ENCODE measurements around the gene SLC41A3. TPM values are rescaled to one million over a fixed set of nuclear protein-coding genes. Genes with fewer than 3 reads are reported as not detected.
"Not testable (repeated sequence)": the region's sequence is repeated elsewhere in the genome, so short reads cannot be mapped to it uniquely, and the experiment has no call there.

The SLC41A3 gene
- total and polyA plus RNA-seq, 4 donors: 32.6 to 71.4 (median 66.8) TPM

GRCh38 chr3:125968701-125969592, 115.0 kb downstream of the SLC41A3 start, which contains the start of gene ROPN1B:
TSS of gene ROPN1B (plus strand) at chr3:125969178. CDS start at chr3:125972055, 2,877 bp downstream.
- H3K4me1 ChIP-seq (ENCODE audit: control insufficient read depth in 1 of 2, insufficient read depth in 2 of 2, low read length in 2 of 2); intact Hi-C loops (cut with DNase I); H3K4me3 ChIP-seq (ENCODE audit: low read length in 2 of 2); H3K36me3 ChIP-seq (ENCODE audit: control insufficient read depth in 1 of 2, insufficient read depth in 2 of 2, low read length in 1 of 2); DNase-seq; H3K27me3 ChIP-seq (ENCODE audit: control insufficient read depth in 1 of 2, insufficient read depth in 2 of 2, low read length in 1 of 2); H3K27ac ChIP-seq (ENCODE audit: low read depth in 1 of 2, low read length in 2 of 2); H3K9me3 ChIP-seq (ENCODE audit: control insufficient read depth, low read length): not testable (repeated sequence)
- WGBS, 2 donors: 5 to 35% methylated on average over 1 to 5 of the region's 50 CpGs
- ATAC-seq (ENCODE audit: low FRiP score): peak; percentile 80

DNA sequence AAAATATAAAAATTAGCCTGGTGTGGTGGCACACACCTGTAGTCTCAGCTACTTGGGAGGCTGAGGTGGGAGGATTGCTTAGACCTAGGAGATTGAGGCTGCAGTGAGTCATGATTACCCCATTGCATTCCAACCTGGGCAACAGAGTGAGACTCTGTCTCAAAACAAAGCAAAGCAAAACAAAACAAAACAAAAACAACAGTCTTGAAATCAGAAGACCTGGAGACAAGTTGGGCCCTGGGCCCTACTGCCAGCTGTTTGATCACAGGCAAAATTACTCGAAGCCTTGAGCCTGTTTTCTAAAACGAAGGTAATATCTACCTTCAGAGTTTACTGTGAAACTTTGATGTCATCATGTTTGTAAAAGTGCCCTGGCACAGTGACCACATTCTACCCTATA, 115.8 kb downstream of the SLC41A3 start:
- H3K4me3 ChIP-seq (ENCODE audit: low read length in 2 of 2); H3K27me3 ChIP-seq (ENCODE audit: control insufficient read depth in 1 of 2, insufficient read depth in 2 of 2, low read length in 1 of 2); H3K9me3 ChIP-seq (ENCODE audit: control insufficient read depth, low read length); DNase-seq; ATAC-seq (ENCODE audit: low FRiP score); intact Hi-C loops (cut with DNase I); H3K27ac ChIP-seq (ENCODE audit: low read depth in 1 of 2, low read length in 2 of 2); H3K36me3 ChIP-seq (ENCODE audit: control insufficient read depth in 1 of 2, insufficient read depth in 2 of 2, low read length in 1 of 2); H3K4me1 ChIP-seq (ENCODE audit: control insufficient read depth in 1 of 2, insufficient read depth in 2 of 2, low read length in 2 of 2): not testable (repeated sequence)
- WGBS, 2 donors: 96 to 100% methylated on average over 2 of the region's 2 CpGs

GRCh38 chr3:125967156-125967555, 116.8 kb downstream of the SLC41A3 start:
- intact Hi-C loops (cut with DNase I): no loop called here
- peaks cover 1% of the 10 kb centered on the region for H3K9me3 ChIP-seq (ENCODE audit: control insufficient read depth, low read length)
- no peak overlapping the region for H3K27ac ChIP-seq (ENCODE audit: low read depth in 1 of 2, low read length in 2 of 2)
- no peaks in the 10 kb centered on the region for H3K36me3 ChIP-seq (ENCODE audit: control insufficient read depth in 1 of 2, insufficient read depth in 2 of 2, low read length in 1 of 2)
- no peak for ATAC-seq (ENCODE audit: low FRiP score)
- DNase-seq: no peak
- H3K4me1 ChIP-seq (ENCODE audit: control insufficient read depth in 1 of 2, insufficient read depth in 2 of 2, low read length in 2 of 2): no peaks in the 10 kb centered on the region
- H3K27me3 ChIP-seq (ENCODE audit: control insufficient read depth in 1 of 2, insufficient read depth in 2 of 2, low read length in 1 of 2): no peaks in the 10 kb centered on the region
- H3K4me3 ChIP-seq (ENCODE audit: low read length in 2 of 2): no peak overlapping the region

DNA sequence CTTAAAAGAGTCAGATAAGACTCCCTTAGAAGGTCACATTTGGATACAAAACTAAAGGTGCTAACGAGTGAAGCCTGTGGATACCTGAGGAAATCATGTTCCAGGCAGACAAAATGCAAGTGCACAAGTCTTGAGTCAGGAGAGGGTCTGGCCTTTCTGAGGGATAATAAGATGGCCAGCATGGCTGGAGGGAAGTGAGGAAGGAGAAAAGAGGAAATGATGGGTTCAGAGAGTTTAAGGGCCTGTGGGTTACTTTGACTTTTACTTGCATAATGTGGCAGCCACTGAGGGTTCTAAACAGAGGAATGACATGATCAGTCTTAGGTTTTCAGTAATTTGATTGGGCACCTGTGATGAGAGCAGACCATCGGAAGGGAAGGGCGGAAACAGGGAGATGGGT, 118.4 kb downstream of the SLC41A3 start:
- peaks cover 1% of the 10 kb centered on the region for H3K9me3 ChIP-seq (ENCODE audit: control insufficient read depth, low read length)
- H3K4me1 ChIP-seq (ENCODE audit: control insufficient read depth in 1 of 2, insufficient read depth in 2 of 2, low read length in 2 of 2): no peaks in the 10 kb centered on the region
- no peaks in the 10 kb centered on the region for H3K27me3 ChIP-seq (ENCODE audit: control insufficient read depth in 1 of 2, insufficient read depth in 2 of 2, low read length in 1 of 2)
- intact Hi-C loops (cut with DNase I): no loop called here
- H3K27ac ChIP-seq (ENCODE audit: low read depth in 1 of 2, low read length in 2 of 2): no peak overlapping the region
- ATAC-seq (ENCODE audit: low FRiP score) (no peak), DNase-seq (no peak)
- 93 to 97% methylated on average over 3 of the region's 3 CpGs for WGBS, 2 donors
- H3K36me3 ChIP-seq (ENCODE audit: control insufficient read depth in 1 of 2, insufficient read depth in 2 of 2, low read length in 1 of 2): no peaks in the 10 kb centered on the region
- no peak overlapping the region for H3K4me3 ChIP-seq (ENCODE audit: low read length in 2 of 2)

GRCh38 chr3:125963834-125964233, 120.1 kb downstream of the SLC41A3 start:
- H3K27ac ChIP-seq (ENCODE audit: low read depth in 1 of 2, low read length in 2 of 2); H3K4me3 ChIP-seq (ENCODE audit: low read length in 2 of 2); intact Hi-C loops (cut with DNase I); ATAC-seq (ENCODE audit: low FRiP score); H3K4me1 ChIP-seq (ENCODE audit: control insufficient read depth in 1 of 2, insufficient read depth in 2 of 2, low read length in 2 of 2); H3K27me3 ChIP-seq (ENCODE audit: control insufficient read depth in 1 of 2, insufficient read depth in 2 of 2, low read length in 1 of 2); H3K9me3 ChIP-seq (ENCODE audit: control insufficient read depth, low read length); DNase-seq; H3K36me3 ChIP-seq (ENCODE audit: control insufficient read depth in 1 of 2, insufficient read depth in 2 of 2, low read length in 1 of 2): not testable (repeated sequence)
- WGBS, 2 donors: 68 to 81% methylated on average over 1 of the region's 1 CpG

DNA sequence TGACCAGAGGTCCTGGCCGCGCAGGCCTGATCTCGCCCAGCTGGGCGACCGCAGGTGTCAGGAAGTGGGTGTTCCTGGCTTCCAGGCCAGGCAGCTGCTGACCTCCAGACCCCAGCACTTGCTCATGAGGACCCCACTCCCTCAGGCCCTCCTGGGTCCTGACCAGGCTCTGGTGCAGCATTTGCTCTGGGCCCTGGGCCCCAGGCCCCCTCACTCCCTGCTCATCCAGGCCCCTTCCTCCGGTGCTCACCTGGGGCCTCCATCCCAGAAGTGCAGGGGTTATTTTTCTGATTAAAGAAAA, 122.7 kb downstream of the SLC41A3 start:
- 74 to 92% methylated on average over 5 to 6 of the region's 6 CpGs for WGBS, 2 donors
- DNase-seq (no peak), ATAC-seq (ENCODE audit: low FRiP score) (no peak)
- intact Hi-C loops (cut with DNase I): no loop called here
- Histone ChIP-seq H3K4me1 (ENCODE audit: control insufficient read depth in 1 of 2, insufficient read depth in 2 of 2, low read length in 2 of 2) (no peaks in the 10 kb centered on the region), H3K4me3 (ENCODE audit: low read length in 2 of 2) (no peak overlapping the region), H3K9me3 (ENCODE audit: control insufficient read depth, low read length) (peaks cover 1% of the 10 kb centered on the region), H3K27ac (ENCODE audit: low read depth in 1 of 2, low read length in 2 of 2) (no peak overlapping the region), H3K36me3 (ENCODE audit: control insufficient read depth in 1 of 2, insufficient read depth in 2 of 2, low read length in 1 of 2) (no peaks in the 10 kb centered on the region), H3K27me3 (ENCODE audit: control insufficient read depth in 1 of 2, insufficient read depth in 2 of 2, low read length in 1 of 2) (no peaks in the 10 kb centered on the region)

DNA sequence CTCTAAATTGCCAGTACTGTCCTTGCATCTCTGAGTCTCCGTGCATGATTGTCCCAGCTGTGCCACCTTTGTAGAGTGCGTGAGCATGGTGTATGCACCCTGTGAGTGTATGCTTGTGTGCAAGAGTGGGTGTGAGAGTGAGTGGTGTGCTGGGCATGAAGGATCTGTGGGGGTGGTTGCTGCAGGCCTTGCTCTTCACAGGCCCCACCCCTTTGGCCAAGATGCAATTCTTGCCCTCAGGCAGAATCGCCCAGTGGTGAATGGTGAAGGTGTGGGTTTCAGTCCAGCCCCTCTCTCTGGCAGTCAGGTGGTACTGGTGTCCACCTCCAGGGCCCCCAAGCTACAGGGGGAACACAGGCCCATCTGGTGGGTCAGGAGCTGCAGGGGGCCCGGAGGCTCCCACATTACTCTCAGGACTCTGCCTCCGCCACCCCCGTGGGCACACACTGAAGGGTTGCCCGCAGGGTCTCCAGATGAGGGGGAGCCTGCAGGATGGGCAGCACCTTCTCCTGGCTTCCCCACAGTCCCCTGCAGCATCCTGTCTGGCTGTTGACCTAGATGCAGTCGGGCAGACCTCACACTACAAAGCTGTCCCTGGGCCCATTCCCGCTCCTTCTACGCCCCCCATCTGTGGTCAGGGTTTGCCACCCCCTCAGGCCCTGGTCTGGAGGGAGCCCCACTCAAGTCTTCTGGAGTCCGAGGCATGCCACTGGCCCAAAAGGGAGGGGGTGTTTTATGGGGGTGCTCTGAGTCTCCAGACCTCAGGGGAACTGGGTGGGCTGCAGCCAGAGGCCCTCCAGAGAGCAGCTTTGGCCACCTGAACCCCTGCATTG, 123.3 kb downstream of the SLC41A3 start:
- H3K36me3 ChIP-seq (ENCODE audit: control insufficient read depth in 1 of 2, insufficient read depth in 2 of 2, low read length in 1 of 2): no peaks in the 10 kb centered on the region
- peak in 1 of 2 donors; percentile 66 for DNase-seq
- WGBS, 2 donors: 84 to 92% methylated on average over 11 of the region's 11 CpGs
- intact Hi-C loops (cut with DNase I): no loop called here
- no peak overlapping the region for H3K4me3 ChIP-seq (ENCODE audit: low read length in 2 of 2)
- no peaks in the 10 kb centered on the region for H3K27me3 ChIP-seq (ENCODE audit: control insufficient read depth in 1 of 2, insufficient read depth in 2 of 2, low read length in 1 of 2)
- H3K9me3 ChIP-seq (ENCODE audit: control insufficient read depth, low read length): peaks cover 1% of the 10 kb centered on the region
- no peaks in the 10 kb centered on the region for H3K4me1 ChIP-seq (ENCODE audit: control insufficient read depth in 1 of 2, insufficient read depth in 2 of 2, low read length in 2 of 2)
- ATAC-seq (ENCODE audit: low FRiP score): peak; percentile 9
- no peak overlapping the region for H3K27ac ChIP-seq (ENCODE audit: low read depth in 1 of 2, low read length in 2 of 2)

DNA sequence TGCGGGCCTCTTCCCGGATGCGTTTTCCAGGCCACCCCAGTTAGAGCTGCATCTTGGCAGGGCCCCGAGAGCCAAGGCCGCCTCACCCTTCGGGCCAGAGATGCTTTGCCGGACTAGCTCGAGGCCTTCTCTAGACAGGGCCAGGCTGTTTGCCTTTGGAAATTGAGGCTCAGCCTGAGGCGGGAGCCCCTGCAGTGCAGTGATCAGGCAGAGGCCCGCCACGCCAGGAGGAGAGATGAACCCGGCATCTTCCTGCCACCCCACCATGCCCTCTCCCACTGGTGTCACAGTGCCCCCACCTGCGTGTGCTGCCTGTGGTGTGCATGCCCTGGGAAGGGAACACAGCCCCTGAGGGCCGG, 123.9 kb downstream of the SLC41A3 start:
- Histone ChIP-seq H3K36me3 (ENCODE audit: control insufficient read depth in 1 of 2, insufficient read depth in 2 of 2, low read length in 1 of 2) (no peaks in the 10 kb centered on the region), H3K9me3 (ENCODE audit: control insufficient read depth, low read length) (peaks cover 1% of the 10 kb centered on the region), H3K4me1 (ENCODE audit: control insufficient read depth in 1 of 2, insufficient read depth in 2 of 2, low read length in 2 of 2) (no peaks in the 10 kb centered on the region), H3K27ac (ENCODE audit: low read depth in 1 of 2, low read length in 2 of 2) (no peak overlapping the region), H3K4me3 (ENCODE audit: low read length in 2 of 2) (no peak overlapping the region), H3K27me3 (ENCODE audit: control insufficient read depth in 1 of 2, insufficient read depth in 2 of 2, low read length in 1 of 2) (no peaks in the 10 kb centered on the region)
- 95 to 98% methylated on average over 14 of the region's 14 CpGs for WGBS, 2 donors
- intact Hi-C loops (cut with DNase I): no loop called here
- DNase-seq (no peak), ATAC-seq (ENCODE audit: low FRiP score) (peak; percentile 4)
